ENCODE results near the gene PPFIBP1.

The PPFIBP1 gene

GRCh38 chr12:27604431-27604830, 80.4 kb downstream of the PPFIBP1 start:
- no peak for TF ChIP-seq CTCF (IDR thresholded peaks at IDR 0.05)
- no peak for TF ChIP-seq ZFX (IDR thresholded peaks at IDR 0.05; ENCODE audit: borderline replicate concordance)

GRCh38 chr12:27606986-27607385, 83.0 kb downstream of the PPFIBP1 start:
- no peak for TF ChIP-seq CTCF (IDR thresholded peaks at IDR 0.05)
- no peak for TF ChIP-seq ZFX (IDR thresholded peaks at IDR 0.05; ENCODE audit: borderline replicate concordance)
- H3K27ac ChIP-seq: no peak overlapping the region

More at GRCh38 chr12:27604431-27604830, 80.4 kb downstream of the PPFIBP1 start:
- no peak overlapping the region for H3K27ac ChIP-seq

- no peak for TF ChIP-seq CTCF (IDR thresholded peaks at IDR 0.05)
- TF ChIP-seq ZFX (IDR thresholded peaks at IDR 0.05; ENCODE audit: borderline replicate concordance): no peak
These were observed 83.6 kb downstream of the PPFIBP1 start for GRCh38 chr12:27607591-27607990.

GRCh38 chr12:27608890-27609289, 84.9 kb downstream of the PPFIBP1 start:
- no peak overlapping the region for H3K27ac ChIP-seq
- TF ChIP-seq ZFX (IDR thresholded peaks at IDR 0.05; ENCODE audit: borderline replicate concordance): no peak
- TF ChIP-seq CTCF (IDR thresholded peaks at IDR 0.05): no peak

More at GRCh38 chr12:27607591-27607990, 83.6 kb downstream of the PPFIBP1 start:
- H3K27ac ChIP-seq: no peak overlapping the region

GRCh38 chr12:27610374-27610773, 86.4 kb downstream of the PPFIBP1 start:
- TF ChIP-seq ZFX (IDR thresholded peaks at IDR 0.05; ENCODE audit: borderline replicate concordance) (no peak), CTCF (IDR thresholded peaks at IDR 0.05) (no peak)
- 0 out of 2 replicates have a peak overlapping the region, but pooled peaks have one; percentile 11 for H3K27ac ChIP-seq

- no peak for TF ChIP-seq CTCF (IDR thresholded peaks at IDR 0.05)
- no peak for TF ChIP-seq ZFX (IDR thresholded peaks at IDR 0.05; ENCODE audit: borderline replicate concordance)
- no peak overlapping the region for H3K27ac ChIP-seq
These were observed 90.4 kb downstream of the PPFIBP1 start for GRCh38 chr12:27614386-27614785.

- no peak overlapping the region for H3K27ac ChIP-seq
- TF ChIP-seq ZFX (IDR thresholded peaks at IDR 0.05; ENCODE audit: borderline replicate concordance) (no peak), CTCF (IDR thresholded peaks at IDR 0.05) (no peak)
These were observed 90.9 kb downstream of the PPFIBP1 start for GRCh38 chr12:27614866-27615265.

Data from 22Rv1 (cell line).